Spinal cord (tissue), 10 donors: ENCODE data around the gene PGD. TPM values are rescaled to one million over a fixed set of nuclear protein-coding genes. Genes with fewer than 3 reads are reported as not detected.
"Not testable (repeated sequence)": the region's sequence is repeated elsewhere in the genome, so short reads cannot be mapped to it uniquely, and the experiment has no call there.

Experiments used
- DNase-seq, 6 donors: peaks; one replicate each; pipeline versions ENCODE4 v3.0.0 to v3.0.0-alpha.2; 2013 to 2015; ENCODE audit warnings: low spot score in 6 of 6, low read depth in 4 of 6
- H3K27ac ChIP-seq: one replicate; pipeline ENCODE4 v1.5.1; 2013; ENCODE audit warnings: low read depth, low read length, control low read depth
- H3K27me3 ChIP-seq: one replicate; pipeline ENCODE4 v1.6.1; 2013; ENCODE audit warnings: low read length; ENCODE audit not compliant: control insufficient read depth, insufficient read depth
- H3K36me3 ChIP-seq: one replicate; pipeline ENCODE4 v1.6.1; 2013; ENCODE audit warnings: low read length; ENCODE audit not compliant: control insufficient read depth, insufficient read depth
- H3K4me1 ChIP-seq: one replicate; pipeline ENCODE4 v1.6.1; 2013; ENCODE audit warnings: low read length; ENCODE audit not compliant: control insufficient read depth, insufficient read depth
- H3K4me3 ChIP-seq: one replicate; pipeline ENCODE4 v1.5.1; 2013; ENCODE audit warnings: low read depth, low read length, control low read depth
- H3K9me3 ChIP-seq: one replicate; pipeline ENCODE4 v1.6.1; 2013; ENCODE audit warnings: low read length; ENCODE audit not compliant: control insufficient read depth, insufficient read depth
- WGBS: methylation state at CpG from one replicate; pipeline ENCODE4 v1.1.5; 2013; ENCODE audit warnings: missing lambda C conversion rate; ENCODE audit not compliant: insufficient coverage; 5-methylcytosine and 5-hydroxymethylcytosine counted together
- polyA plus RNA-seq, 2 donors: library from polyadenylated mRNA; unstranded; fragments of 120-200 nt; gene quantifications; one replicate each; pipeline ENCODE4 v1.2.1, GENCODE V29; 2013; ENCODE audit not compliant: insufficient read length in 2 of 2
- total RNA-seq, 2 donors: library from RNA; depleted of rRNA in 1 of 2; stranded (reverse); fragments of 120-200 nt in 1 of 2; fragments of >200 nt in 1 of 2; gene quantifications; one replicate each; pipeline versions ENCODE4 v1.2.3 to v1.2.4, GENCODE V29; 2013 to 2014
- donor health status: healthy.

The PGD gene
- total and polyA plus RNA-seq, 4 donors = 68.7 to 216 (median 147) TPM

DNA sequence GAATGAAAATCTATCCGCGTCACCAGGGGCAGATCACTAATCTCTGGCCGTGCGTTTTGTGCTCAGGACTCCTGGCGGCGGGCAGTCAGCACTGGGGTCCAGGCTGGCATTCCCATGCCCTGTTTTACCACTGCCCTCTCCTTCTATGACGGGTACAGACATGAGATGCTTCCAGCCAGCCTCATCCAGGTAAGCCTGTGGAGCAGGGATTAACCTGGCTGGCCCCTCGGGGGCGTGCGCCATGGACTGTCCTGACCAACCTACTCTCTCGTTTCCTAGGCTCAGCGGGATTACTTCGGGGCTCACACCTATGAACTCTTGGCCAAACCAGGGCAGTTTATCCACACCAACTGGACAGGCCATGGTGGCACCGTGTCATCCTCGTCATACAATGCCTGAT, 20.5 kb downstream of the PGD start:
- H3K27ac ChIP-seq = no peak overlapping the region
- no peak overlapping the region for H3K4me3 ChIP-seq
- 97% methylated on average over 15 of the region's 15 CpGs for WGBS
- no peaks in the 10 kb centered on the region for H3K4me1 ChIP-seq
- no peaks in the 10 kb centered on the region for H3K27me3 ChIP-seq
- H3K9me3 ChIP-seq = no peaks in the 10 kb centered on the region
- peaks cover 70% of the 10 kb centered on the region for H3K36me3 ChIP-seq
- DNase-seq = no peak

DNA sequence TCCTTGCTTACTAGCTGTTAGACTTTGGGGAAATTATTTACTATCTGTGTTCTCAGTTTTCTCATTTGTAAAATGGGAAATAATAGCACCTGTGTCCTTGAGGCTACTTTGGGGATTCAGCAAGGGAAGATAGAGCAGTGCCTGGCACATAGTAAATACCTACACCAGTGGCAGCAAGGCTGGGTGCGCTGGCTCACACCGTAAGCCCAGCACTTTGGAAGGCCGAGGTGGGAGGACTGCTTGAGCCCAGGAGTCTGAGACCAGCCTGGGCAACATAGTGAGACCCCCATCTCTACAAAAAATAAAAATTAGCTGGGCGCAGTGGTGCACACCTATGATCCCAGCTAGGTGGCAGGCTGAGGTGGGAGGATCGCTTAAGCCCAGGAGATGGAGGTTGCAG, 22.8 kb downstream of the PGD start:
- 93% methylated on average over 4 of the region's 5 CpGs for WGBS
- no peaks in the 10 kb centered on the region for H3K4me1 ChIP-seq
- no peak for DNase-seq
- H3K27ac ChIP-seq = no peak overlapping the region
- H3K27me3 ChIP-seq = no peaks in the 10 kb centered on the region
- no peaks in the 10 kb centered on the region for H3K9me3 ChIP-seq
- H3K4me3 ChIP-seq = no peak overlapping the region
- H3K36me3 ChIP-seq = peaks cover 54% of the 10 kb centered on the region

DNA sequence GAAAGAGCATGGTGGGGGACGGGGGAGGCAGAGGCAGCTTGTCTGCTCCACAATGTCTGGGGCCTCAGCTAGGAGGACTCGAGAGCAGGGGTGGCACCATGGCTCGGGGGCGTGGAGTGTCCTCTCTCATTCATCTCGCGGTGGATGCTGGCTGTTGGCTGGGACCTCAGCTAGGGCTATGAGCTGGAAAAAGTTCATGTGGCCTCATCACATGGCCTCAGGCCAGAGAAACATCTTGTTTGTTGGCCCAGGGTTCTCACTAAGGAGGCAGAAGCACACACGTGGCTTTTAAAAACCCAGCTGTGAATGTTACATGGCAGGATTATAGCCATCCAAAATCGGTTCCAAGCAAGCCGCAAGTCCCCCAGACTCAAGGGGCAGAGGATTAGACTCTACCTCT, 25.2 kb downstream of the PGD start:
- 52% methylated on average over 9 of the region's 9 CpGs for WGBS
- no peak overlapping the region for H3K27ac ChIP-seq
- DNase-seq = peak in 1 of 6 donors; percentile 10
- H3K27me3 ChIP-seq = no peaks in the 10 kb centered on the region
- peaks cover 31% of the 10 kb centered on the region for H3K36me3 ChIP-seq
- H3K4me3 ChIP-seq = no peak overlapping the region
- H3K9me3 ChIP-seq = no peaks in the 10 kb centered on the region
- no peaks in the 10 kb centered on the region for H3K4me1 ChIP-seq

DNA sequence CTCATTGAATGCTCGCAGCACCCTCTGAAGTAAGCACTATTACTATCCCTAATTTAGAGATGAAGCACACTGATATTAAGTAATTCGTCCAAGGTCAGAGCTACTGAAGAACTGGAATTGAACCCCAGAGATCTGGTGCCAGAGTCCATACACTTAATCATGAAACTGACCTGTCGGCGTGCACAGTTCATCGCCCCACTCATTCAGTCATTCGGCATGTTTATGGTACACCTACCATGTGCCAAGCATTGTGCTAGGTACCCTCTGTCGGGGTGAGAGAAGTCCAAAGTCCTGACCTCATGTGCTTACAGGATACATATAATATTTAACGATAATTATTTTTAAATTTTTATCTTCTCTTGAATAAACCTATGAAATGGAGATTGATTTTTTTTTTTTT, 25.8 kb downstream of the PGD start:
- Histone ChIP-seq H3K27me3 (no peaks in the 10 kb centered on the region), H3K4me1 (peaks cover 2% of the 10 kb centered on the region), H3K4me3 (no peak overlapping the region), H3K9me3 (no peaks in the 10 kb centered on the region), H3K36me3 (peaks cover 25% of the 10 kb centered on the region), H3K27ac (no peak overlapping the region)
- 91% methylated on average over 6 of the region's 8 CpGs for WGBS
- DNase-seq = no peak

DNA sequence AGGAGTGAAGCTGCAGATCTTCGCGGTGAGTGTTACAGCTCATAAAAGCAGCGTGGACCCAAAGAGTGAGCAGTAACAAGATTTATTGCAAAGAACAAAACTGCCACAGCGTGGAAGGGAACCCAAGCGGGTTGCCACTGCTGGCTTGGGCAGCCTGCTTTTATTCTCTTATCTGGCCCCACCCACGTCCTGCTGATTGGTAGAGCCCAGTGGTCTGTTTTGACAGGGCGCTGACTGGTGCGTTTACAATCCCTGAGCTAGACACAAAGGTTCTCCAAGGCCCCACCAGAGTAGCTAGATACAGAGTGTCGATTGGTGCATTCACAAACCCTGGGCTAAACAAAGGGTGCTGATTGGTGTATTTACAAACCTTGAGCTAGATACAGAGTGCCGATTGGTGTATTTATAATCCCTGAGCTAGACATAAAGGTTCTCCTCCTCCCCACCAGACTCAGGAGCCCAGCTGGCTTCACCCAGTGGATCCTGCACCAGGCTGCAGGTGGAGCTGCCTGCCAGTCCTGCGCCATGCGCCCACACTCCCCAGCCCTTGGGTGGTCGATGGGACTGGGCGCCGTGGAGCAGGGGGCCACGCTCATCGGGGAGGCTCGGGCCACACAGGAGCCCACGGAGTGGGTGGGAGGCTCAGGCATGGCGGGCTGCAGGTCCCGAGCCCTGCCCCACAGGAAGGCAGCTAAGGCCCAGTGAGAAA, 27.1 kb downstream of the PGD start:
- H3K9me3 ChIP-seq, H3K4me3 ChIP-seq, H3K27me3 ChIP-seq, H3K27ac ChIP-seq, DNase-seq: not testable (repeated sequence)
- WGBS = 64% methylated on average over 10 of the region's 21 CpGs
- Histone ChIP-seq H3K36me3 (peaks cover 13% of the 10 kb centered on the region), H3K4me1 (peaks cover 10% of the 10 kb centered on the region)

DNA sequence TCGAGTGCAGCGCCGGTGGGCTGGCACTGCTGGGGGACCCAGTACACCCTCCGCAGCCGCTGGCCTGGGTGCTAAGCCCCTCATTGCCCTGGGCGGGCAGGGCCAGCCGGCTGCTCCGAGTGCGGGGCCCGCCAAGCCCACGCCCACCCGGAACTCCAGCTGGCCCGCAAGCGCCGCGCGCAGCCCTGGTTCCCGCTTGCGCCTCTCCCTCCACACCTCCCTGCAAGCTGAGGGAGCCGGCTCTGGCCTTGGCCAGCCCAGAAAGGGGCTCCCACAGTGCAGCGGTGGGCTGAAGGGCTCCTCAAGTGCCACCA, 27.6 kb downstream of the PGD start:
- H3K4me3 ChIP-seq, H3K9me3 ChIP-seq, H3K36me3 ChIP-seq, H3K27me3 ChIP-seq, H3K27ac ChIP-seq, DNase-seq: not testable (repeated sequence)
- 96% methylated on average over 7 of the region's 21 CpGs for WGBS
- peaks cover 16% of the 10 kb centered on the region for H3K4me1 ChIP-seq

DNA sequence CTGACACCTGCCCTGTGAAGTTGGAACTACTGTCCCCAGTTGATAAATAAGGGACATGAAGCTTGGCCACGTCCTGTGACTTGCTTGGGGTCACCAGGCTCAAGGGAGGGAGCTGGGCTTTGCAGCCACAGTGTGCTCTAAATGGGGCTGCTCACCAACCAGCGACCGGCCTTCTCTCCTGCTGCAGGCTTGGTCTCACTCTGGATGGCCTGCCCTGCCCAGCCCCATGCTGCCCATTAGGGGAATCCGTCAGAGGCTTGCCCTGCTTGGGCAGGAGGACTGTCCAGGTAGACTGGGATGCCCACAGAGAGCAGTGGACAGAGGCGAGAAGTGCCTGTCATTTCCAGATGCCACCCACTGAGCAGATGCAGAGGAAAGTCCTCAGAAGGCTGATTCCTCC, 30.1 kb downstream of the PGD start:
- Histone ChIP-seq H3K36me3 (no peaks in the 10 kb centered on the region), H3K4me3 (no peak overlapping the region), H3K27me3 (no peaks in the 10 kb centered on the region), H3K4me1 (peaks cover 24% of the 10 kb centered on the region), H3K27ac (no peak overlapping the region), H3K9me3 (no peaks in the 10 kb centered on the region)
- 89% methylated on average over 5 of the region's 5 CpGs for WGBS
- DNase-seq = no peak

DNA sequence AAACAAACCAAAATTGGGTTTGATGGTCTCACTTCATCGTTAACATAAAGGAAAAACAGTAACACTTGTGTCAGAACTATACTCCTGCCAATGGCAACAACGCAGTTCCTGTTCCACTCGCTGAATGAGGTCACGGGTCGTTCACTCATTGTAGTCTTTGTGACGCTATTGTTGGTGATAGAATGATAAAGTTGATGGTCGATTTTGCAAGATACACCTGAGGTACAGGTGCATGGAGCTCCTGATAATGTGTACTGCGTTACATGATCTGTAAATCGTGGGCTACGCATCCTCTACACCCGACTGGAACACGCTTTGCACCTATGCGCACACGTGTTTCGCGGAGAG, 31.0 kb downstream of the PGD start:
- H3K4me1 ChIP-seq = peaks cover 24% of the 10 kb centered on the region
- DNase-seq = no peak
- no peak overlapping the region for H3K27ac ChIP-seq
- H3K27me3 ChIP-seq = no peaks in the 10 kb centered on the region
- no peaks in the 10 kb centered on the region for H3K36me3 ChIP-seq
- peak overlapping the region; percentile 32 for H3K4me3 ChIP-seq
- 24% methylated on average over 14 of the region's 16 CpGs for WGBS
- H3K9me3 ChIP-seq = no peaks in the 10 kb centered on the region

DNA sequence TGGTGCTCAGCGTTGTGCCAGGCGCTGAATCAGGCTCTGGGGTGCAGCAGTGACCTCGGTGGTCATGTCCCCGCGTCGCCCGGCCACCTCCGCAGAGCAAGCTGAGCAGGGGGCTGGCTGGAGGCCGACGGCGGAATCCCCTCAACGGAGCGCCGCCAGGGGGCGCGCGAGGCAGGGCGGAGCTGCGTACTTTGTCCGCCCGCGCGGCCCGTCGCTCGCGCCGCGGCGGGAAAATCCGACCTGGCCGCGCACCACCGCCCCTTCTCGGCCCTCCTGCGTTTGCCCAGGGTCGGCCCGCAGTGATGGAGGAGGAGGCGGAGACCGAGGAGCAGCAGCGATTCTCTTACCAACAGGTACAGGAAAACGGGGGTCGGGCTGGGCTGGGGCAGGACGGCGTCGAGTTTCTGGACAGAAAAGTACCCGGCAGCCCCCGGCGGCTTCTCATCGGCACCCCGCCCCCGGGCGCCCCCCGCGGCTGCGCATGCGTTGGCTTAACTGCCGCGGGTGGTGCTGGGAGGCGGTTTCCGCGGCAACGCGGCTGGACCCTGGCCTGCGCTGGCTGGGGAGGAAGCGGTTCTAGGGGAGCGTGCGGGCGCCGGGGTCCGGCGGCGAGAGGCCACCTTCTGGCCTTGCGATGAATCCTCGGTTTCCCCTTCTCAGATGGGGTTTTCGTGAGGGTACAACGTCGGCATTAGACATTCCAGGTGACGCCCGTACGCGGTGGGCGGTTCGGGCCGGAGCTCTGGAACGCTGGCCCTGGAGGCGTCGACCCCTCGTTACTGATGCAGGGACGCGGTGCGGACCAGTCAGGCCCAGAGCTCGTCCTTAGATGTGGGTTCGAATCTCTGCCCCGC, 31.6 kb downstream of the PGD start, which contains the start of gene CENPS:
CENPS (plus strand) TSS at position 218 of the 854 bp plus-strand sequence; CDS start at position 303, 85 bp downstream.
- WGBS = under 1% methylated on average over 95 of the region's 95 CpGs
- peak within 1 kb of the TSS; percentile 87 for H3K4me3 ChIP-seq
- peak within 1 kb of the TSS; percentile 75 for H3K27ac ChIP-seq
- no peaks in the 10 kb centered on the region for H3K27me3 ChIP-seq
- no peaks in the 10 kb centered on the region for H3K9me3 ChIP-seq
- no peaks in the 10 kb centered on the region for H3K36me3 ChIP-seq
- DNase-seq = peak; percentile 79 to 98 (median 93)
- H3K4me1 ChIP-seq = peaks cover 24% of the 10 kb centered on the region
